AG09309 (cell line): ENCODE measurements around the gene MOXD1.

ENCODE experiments used
- DNase-seq: peaks from one replicate; pipeline ENCODE4 v3.0.0-alpha.2; 2010; ENCODE audit warnings: low read depth
- H3K4me3 ChIP-seq: 2 replicates; pipeline ENCODE4 v1.5.1; 2011; ENCODE audit warnings: mild to moderate bottlenecking, low read depth, low read length, moderate library complexity; ENCODE audit not compliant: control insufficient read depth
- CTCF ChIP-seq: IDR thresholded peaks from 2 replicates; pipeline ENCODE4 v1.5.1; 2011; ENCODE audit warnings: mild to moderate bottlenecking, low read depth, low read length, inconsistent platforms; ENCODE audit not compliant: insufficient read depth, control insufficient read depth; ENCODE audit errors: missing control alignments

MOXD1 gene

GRCh38 chr6:132412656-132413498 lies 11.6 kb upstream of the MOXD1 start:
- no peak overlapping the region for H3K4me3 ChIP-seq
- no peak for TF ChIP-seq CTCF
- DNase-seq: no peak

- no peak for DNase-seq
- TF ChIP-seq CTCF: no peak
- H3K4me3 ChIP-seq: no peak overlapping the region
These were observed 10.0 kb upstream of the MOXD1 start for GRCh38 chr6:132411296-132411695.

GRCh38 chr6:132410830-132411229 lies 9.6 kb upstream of the MOXD1 start:
- DNase-seq: no peak
- no peak for TF ChIP-seq CTCF

GRCh38 chr6:132405143-132405915 lies 4.1 kb upstream of the MOXD1 start:
- no peak for TF ChIP-seq CTCF
- no peak for DNase-seq
- no peak overlapping the region for H3K4me3 ChIP-seq

More at GRCh38 chr6:132410830-132411229, 9.6 kb upstream of the MOXD1 start:
- no peak overlapping the region for H3K4me3 ChIP-seq

- H3K4me3 ChIP-seq: no peak overlapping the region
- DNase-seq: no peak
- no peak for TF ChIP-seq CTCF
These were observed 3.5 kb upstream of the MOXD1 start for GRCh38 chr6:132404736-132405135.

- TF ChIP-seq CTCF: no peak
- H3K4me3 ChIP-seq: no peak overlapping the region
- no peak for DNase-seq
These were observed 3.1 kb upstream of the MOXD1 start for GRCh38 chr6:132404330-132404729.
